NOMO-1 treated with dmso at 0.1 percent for 144 hours (cell line): Measurements from ENCODE around the gene YWHAQ.

Experiments used
- DNase-seq: peaks from one replicate; lab custom pipeline; 2025; ENCODE audit not compliant: unreplicated experiment; lab: John Stamatoyannopoulos, UW

The YWHAQ gene

GRCh38 chr2:9655441-9656269, 24.9 kb upstream of the YWHAQ start:
- no peak for DNase-seq

- DNase-seq, result no peak
Measured at GRCh38 chr2:9654452-9655100, 23.8 kb upstream of the YWHAQ start.

GRCh38 chr2:9653485-9654271, 22.9 kb upstream of the YWHAQ start:
- no peak for DNase-seq

GRCh38 chr2:9652898-9653479, 22.2 kb upstream of the YWHAQ start:
- DNase-seq, result no peak

GRCh38 chr2:9652267-9652666, 21.5 kb upstream of the YWHAQ start:
- no peak for DNase-seq

- DNase-seq, result no peak
Measured at GRCh38 chr2:9650119-9650821, 19.5 kb upstream of the YWHAQ start.

GRCh38 chr2:9649261-9649660, 18.5 kb upstream of the YWHAQ start:
- DNase-seq, result no peak

GRCh38 chr2:9648821-9649220, 18.0 kb upstream of the YWHAQ start:
- DNase-seq, result no peak

GRCh38 chr2:9647884-9648283, 17.1 kb upstream of the YWHAQ start:
- DNase-seq, result no peak

GRCh38 chr2:9646196-9647030, 15.6 kb upstream of the YWHAQ start:
- DNase-seq, result no peak

GRCh38 chr2:9644603-9645002, 13.8 kb upstream of the YWHAQ start:
- no peak for DNase-seq

GRCh38 chr2:9644021-9644420, 13.2 kb upstream of the YWHAQ start:
- DNase-seq, result no peak

- DNase-seq, result no peak
Measured at GRCh38 chr2:9641641-9642040, 10.8 kb upstream of the YWHAQ start.

- DNase-seq, result no peak
Measured at GRCh38 chr2:9640403-9641104, 9.8 kb upstream of the YWHAQ start.

- DNase-seq, result no peak
Measured at GRCh38 chr2:9639740-9640343, 9.0 kb upstream of the YWHAQ start.

- DNase-seq, result no peak
Measured at GRCh38 chr2:9639000-9639602, 8.3 kb upstream of the YWHAQ start.

GRCh38 chr2:9638532-9638931, 7.7 kb upstream of the YWHAQ start:
- no peak for DNase-seq

GRCh38 chr2:9637330-9637729, 6.5 kb upstream of the YWHAQ start:
- DNase-seq, result no peak

- DNase-seq, result no peak
Measured at GRCh38 chr2:9634133-9634532, 3.3 kb upstream of the YWHAQ start.
